K562 (cell line): ENCODE data around the gene INSR. TPM values are rescaled to one million over a fixed set of nuclear protein-coding genes. Genes with fewer than 3 reads are reported as not detected.

Source experiments
- ATAC-seq: fragments of 200-7000 bp; cut with Tn5 transposase; 3 replicates; pipeline ENCODE4 v1.9.1; 2020; ENCODE audit warnings: moderate library complexity
- BruUV-seq: library from RNA; stranded (reverse); fragments of 400-500 nt; replicated peaks from 2 replicates; lab custom pipeline; 2021; lab: Mats Ljungman, UMichigan
- CTCF ChIA-PET: fragments of 300-600 bp; formaldehyde crosslinking; extraction: SDS; loops from one replicate; lab custom pipeline; 2021; ENCODE audit warnings: low intra/inter-chr PET ratio; lab: Yijun Ruan, JAX
- POLR2A ChIA-PET: fragments of 300-600, 350-650 bp; sonication (Branson Sonifier 250); formaldehyde crosslinking; extraction: SDS; loops from one replicate; lab custom pipeline; 2021; ENCODE audit warnings: antibody characterized with exemption, inconsistent platforms; lab: Yijun Ruan, JAX
- DNase-seq, 4 experiments: peaks; one replicate each; pipeline versions ENCODE4 v3.0.0 to v3.0.0-alpha.2; 2011 to 2018; ENCODE audit warnings: low spot score in 3 of 4, mixed read lengths in 3 of 4; ENCODE audit errors: extremely low read depth in 1 of 4
- FAIRE-seq: peaks from 2 replicates; lab custom pipeline; 2011; peaks lifted over from hg19 to GRCh38; lab: Jason Lieb, UNC
- H2AFZ ChIP-seq: 2 replicates; pipeline ENCODE4 v1.6.0; 2011; ENCODE audit warnings: low read depth, low read length, control low read depth, inconsistent platforms
- H3K27ac ChIP-seq: fragments of 200-600 bp; 3 replicates; pipeline ENCODE4 v1.8.0; 2011; ENCODE audit warnings: low read depth, mild to moderate bottlenecking, control low read depth, inconsistent platforms, low read length, moderate library complexity, mixed read lengths; ENCODE audit errors: extremely low read depth
- H3K27me3 ChIP-seq, 2 experiments: fragments of 300-600 bp in 1 of 2; 2 replicates in 1 of 2; 3 replicates in 1 of 2; pipeline versions ENCODE4 v1.6.0 to v1.8.0; 2011; ENCODE audit warnings: inconsistent platforms in 2 of 2, low read length in 2 of 2, mild to moderate bottlenecking in 1 of 2, mixed read lengths in 1 of 2, moderate library complexity in 1 of 2; ENCODE audit not compliant: control insufficient read depth in 2 of 2, insufficient read depth in 2 of 2
- H3K36me3 ChIP-seq: fragments of 300-600 bp; 3 replicates; pipeline ENCODE4 v1.8.0; 2011; ENCODE audit warnings: mild to moderate bottlenecking, low read length, inconsistent platforms; ENCODE audit not compliant: control insufficient read depth, insufficient read depth
- H3K4me1 ChIP-seq, 2 experiments: fragments of 200-600 bp in 1 of 2; replicated peaks in 1 of 2; 2 replicates in 1 of 2; 3 replicates in 1 of 2; pipeline versions ENCODE4 v1.5.1 to v1.8.0; 2011; ENCODE audit warnings: inconsistent platforms in 2 of 2, low read length in 2 of 2, mild to moderate bottlenecking in 1 of 2, mixed read lengths in 1 of 2, moderate library complexity in 1 of 2; ENCODE audit not compliant: control insufficient read depth in 2 of 2, insufficient read depth in 2 of 2
- H3K4me2 ChIP-seq: 2 replicates; pipeline ENCODE4 v1.6.1; 2011; ENCODE audit warnings: low read length, control low read depth, inconsistent platforms, mixed read lengths; ENCODE audit not compliant: insufficient read depth
- H3K4me3 ChIP-seq: fragments of 200-600 bp; sonication (generic), shearing (Covaris generic); 2 replicates; pipeline ENCODE4 v1.5.1; 2016; ENCODE audit warnings: control low read depth, inconsistent platforms
- H3K79me2 ChIP-seq: fragments of 200-600 bp; 3 replicates; pipeline ENCODE4 v1.8.0; 2011; ENCODE audit warnings: low read length, inconsistent platforms; ENCODE audit not compliant: control insufficient read depth, insufficient read depth
- H3K9ac ChIP-seq, 2 experiments: 2 replicates each; pipeline versions ENCODE4 v1.6.0 to v1.6.1; 2011; ENCODE audit warnings: low read depth in 2 of 2, low read length in 2 of 2, control low read depth in 1 of 2, inconsistent platforms in 1 of 2, mild to moderate bottlenecking in 1 of 2, mixed read lengths in 1 of 2; ENCODE audit not compliant: insufficient read depth in 1 of 2
- H3K9me1 ChIP-seq: one replicate; pipeline ENCODE4 v1.6.0; 2011; ENCODE audit warnings: inconsistent platforms, mild to moderate bottlenecking, low read length, moderate library complexity; ENCODE audit not compliant: control insufficient read depth, insufficient read depth
- H3K9me3 ChIP-seq: replicated peaks from 2 replicates; pipeline ENCODE4 v1.5.1; 2011; ENCODE audit warnings: low read depth, low read length, inconsistent platforms; ENCODE audit not compliant: control insufficient read depth, insufficient read depth
- H4K20me1 ChIP-seq: replicated peaks from 2 replicates; pipeline ENCODE4 v1.6.1; 2011; ENCODE audit warnings: low read length, inconsistent platforms, mixed read lengths; ENCODE audit not compliant: control insufficient read depth, insufficient read depth
- ADNP ChIP-seq: fragments of 200-800 bp; sonication (Bioruptor generic); IDR thresholded peaks from 2 replicates; pipeline ENCODE4 v1.6.1; 2016; ENCODE audit warnings: missing genetic modification characterization, missing compliant biosample characterization
- BCOR ChIP-seq: fragments of 450-650 bp; IDR thresholded peaks from 2 replicates; pipeline ENCODE4 v1.6.1; 2016
- BRCA1 ChIP-seq, 2 experiments: fragments of 450-650 bp in 1 of 2; sonication (generic) in 1 of 2; formaldehyde crosslinking in 1 of 2; IDR thresholded peaks; 2 replicates each; pipeline versions ENCODE4 v1.5.0 to v1.6.1; 2017 to 2020; ENCODE audit warnings: mild to moderate bottlenecking in 1 of 2, missing genetic modification reagents in 1 of 2
- CBFA2T3 ChIP-seq: fragments of 450-650 bp; IDR thresholded peaks from 2 replicates; pipeline ENCODE4 v1.6.1; 2017
- CREB1 ChIP-seq, 2 experiments: sonication (generic) in 1 of 2; formaldehyde crosslinking in 1 of 2; IDR thresholded peaks; 2 replicates each; pipeline versions ENCODE4 v1.6.1 to v1.8.0; 2012 to 2022; ENCODE audit warnings: inconsistent platforms in 1 of 2, mild to moderate bottlenecking in 1 of 2, missing genetic modification reagents in 1 of 2, moderate library complexity in 1 of 2
- FOXK1 ChIP-seq: sonication (generic); formaldehyde crosslinking; IDR thresholded peaks from 2 replicates; pipeline ENCODE4 v1.8.0; 2022; ENCODE audit warnings: missing genetic modification reagents, mild to moderate bottlenecking, borderline replicate concordance
- KDM1A ChIP-seq, 2 experiments: fragments of 450-650 bp; IDR thresholded peaks; 2 replicates each; pipeline ENCODE4 v1.6.1; 2016; ENCODE audit warnings: mild to moderate bottlenecking in 2 of 2
- RBM25 ChIP-seq: fragments of 200-400 bp; formaldehyde crosslinking; IDR thresholded peaks from 2 replicates; pipeline ENCODE4 v1.6.1; 2018; ENCODE audit warnings: low read length, low read depth, moderate library complexity; ENCODE audit not compliant: severe bottlenecking
- RBM39 ChIP-seq: fragments of 200-400 bp; formaldehyde crosslinking; optimal IDR thresholded peaks from 2 replicates; pipeline ENCODE3; 2018; ENCODE audit warnings: low read depth, low read length
- TEAD4 ChIP-seq, 2 experiments: sonication (generic) in 1 of 2; formaldehyde crosslinking in 1 of 2; IDR thresholded peaks; 2 replicates each; pipeline versions ENCODE4 v1.6.1 to v1.8.0; 2012 to 2022; ENCODE audit warnings: borderline replicate concordance in 1 of 2, inconsistent platforms in 1 of 2, low read length in 1 of 2, mild to moderate bottlenecking in 1 of 2, missing genetic modification reagents in 1 of 2
- TFAP4 ChIP-seq: sonication (generic); formaldehyde crosslinking; IDR thresholded peaks from 2 replicates; pipeline ENCODE4 v1.8.0; 2022; ENCODE audit warnings: missing genetic modification reagents, mild to moderate bottlenecking, moderate library complexity, borderline replicate concordance
- ZFP36 ChIP-seq: fragments of 150-350 bp; IDR thresholded peaks from 2 replicates; pipeline ENCODE4 v1.6.1; 2018; ENCODE audit warnings: low read length, low read depth; ENCODE audit not compliant: partially characterized antibody
- ZNF780A ChIP-seq: fragments of 250-450 bp; sonication (Bioruptor Pico); IDR thresholded peaks from 2 replicates; pipeline ENCODE4 v1.5.0; 2021; ENCODE audit warnings: mild to moderate bottlenecking
- WGBS: fragments of 100-300 bp; shearing (Covaris generic); methylation state at CpG from one replicate; pipeline ENCODE4 v1.1.6; 2016; ENCODE audit warnings: low coverage, mixed read lengths; ENCODE audit not compliant: insufficient coverage; ENCODE audit errors: missing lambda C conversion rate; 5-methylcytosine and 5-hydroxymethylcytosine counted together
- in situ Hi-C: fragments of 300-500 bp; cut with MboI; formaldehyde crosslinking; loops from 4 replicates; pipeline ENCODE4 v1.15.0; 2018; ENCODE audit warnings: inconsistent platforms, mixed read lengths
- intact Hi-C: fragments of 100-400 bp; cut with micrococcal nuclease; formaldehyde crosslinking; loops from 2 replicates; pipeline ENCODE4 v1.14.2; 2022
- polyA plus RNA-seq, 8 experiments: library from polyadenylated mRNA; depleted of rRNA in 4 of 8; stranded (reverse) in 5 of 8; unstranded in 3 of 8; fragments of >200 nt; fragmentation: Nextera tagmentation in 2 of 8; fragmentation: Illumina TruSeq in 1 of 8; extraction: Ambion mirVana in 2 of 8; extraction: Trizol in 1 of 8; gene quantifications; 2 replicates each; pipeline versions ENCODE4 v1.2.1 to v1.2.3, GENCODE V29; 2011 to 2014; ENCODE audit warnings: inconsistent platforms in 1 of 8, missing spikeins in 1 of 8
- total RNA-seq, 7 experiments: library from RNA; depleted of rRNA in 6 of 7; stranded (reverse); fragments of >200 nt in 6 of 7; fragmentation: Illumina TruSeq in 2 of 7; extraction: Trizol in 2 of 7; gene quantifications; 2 replicates each; pipeline versions ENCODE4 v1.2.1 to v1.2.3, GENCODE V29; 2011 to 2021; ENCODE audit warnings: low replicate concordance in 1 of 7

Gene INSR
- total and polyA plus RNA-seq, 9 of the 15 experiments (the other 6 are each of a cell fraction or from before 2014, with no cell fraction given) = 0.04 to 0.88 (median 0.41) TPM

DNA sequence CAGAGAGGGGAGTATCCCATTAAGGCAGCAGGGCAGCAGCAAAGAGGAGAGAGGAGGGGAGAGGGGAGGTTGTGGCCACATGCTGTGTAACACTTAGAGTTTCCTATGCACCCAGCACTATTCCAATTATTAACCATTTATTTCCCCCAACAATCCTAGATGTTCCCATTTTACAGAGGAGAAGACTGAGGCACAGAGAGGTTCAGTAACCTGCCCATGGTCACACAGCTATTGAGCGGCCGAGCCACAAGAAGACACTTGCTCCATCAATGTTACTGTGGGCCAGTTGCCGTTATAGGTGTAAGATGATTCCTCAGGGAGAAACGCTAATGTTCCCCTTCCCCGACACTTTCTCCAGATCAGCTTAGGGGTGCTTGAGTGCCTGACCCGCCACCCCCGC lies 69.2 kb downstream of the INSR start:
- BruUV-seq = no TSS peak
- FAIRE-seq (no peak), ATAC-seq (no peak)

More for the DNA sequence above, 69.2 kb downstream of the INSR start:
- no peaks in the 10 kb centered on the region for H3K79me2 ChIP-seq
- 0% methylated on average over 7 of the region's 7 CpGs for WGBS
- peaks cover 4% of the 10 kb centered on the region; the same call in 1 of the 2 replicates for H4K20me1 ChIP-seq
- ChIA-PET POLR2A (no interaction called here), CTCF (no interaction called here)
- intact Hi-C loops (no loop called here), in situ Hi-C loops (no loop called here)
- H3K36me3 ChIP-seq = no peaks in the 10 kb centered on the region
- no peak overlapping the region for H3K4me2 ChIP-seq
- no peak for TF ChIP-seq CREB1 (IDR thresholded peaks at IDR 0.05)
- TF ChIP-seq CREB1 (CRISPR knock-in tag; IDR thresholded peaks at IDR 0.05) = no peak
- TF ChIP-seq RBM25 = peak; percentile 92
- peak; percentile 53; the same call in 1 of the 2 replicates for TF ChIP-seq ADNP (tag)
- no peak for TF ChIP-seq RBM39
- TF ChIP-seq BRCA1 (IDR thresholded peaks at IDR 0.05) = no peak
- TF ChIP-seq BRCA1 (CRISPR knock-in tag; IDR thresholded peaks at IDR 0.05) = no peak
- TF ChIP-seq FOXK1 (CRISPR knock-in tag) = no peak
- TF ChIP-seq CBFA2T3 = no peak
- TF ChIP-seq KDM1A (IDR thresholded peaks at IDR 0.05) = peak in 1 of 2 experiments; percentile 40; a peak in 1 of 4 replicates
- TF ChIP-seq ZFP36 = peak; percentile 54
- no peak for TF ChIP-seq TFAP4 (CRISPR knock-in tag)
- TF ChIP-seq ZNF780A (CRISPR knock-in tag) = no peak
- peak; percentile 71 for TF ChIP-seq BCOR
- TF ChIP-seq TEAD4 (IDR thresholded peaks at IDR 0.05; ENCODE audit: low read length) = no peak
- no peak for TF ChIP-seq TEAD4 (CRISPR knock-in tag; IDR thresholded peaks at IDR 0.05; ENCODE audit: borderline replicate concordance)
- H3K9ac ChIP-seq = no peak overlapping the region
- peaks cover 0 to 23% of the 10 kb centered on the region in 2 experiments; a peak in 2 of 5 replicates for H3K27me3 ChIP-seq
- H3K9me3 ChIP-seq = no peaks in the 10 kb centered on the region
- no peak overlapping the region for H3K27ac ChIP-seq
- H2AFZ ChIP-seq = no peak overlapping the region
- H3K4me3 ChIP-seq = no peak overlapping the region
- H3K4me1 ChIP-seq = no peaks in the 10 kb centered on the region
- no peaks in the 10 kb centered on the region for H3K9me1 ChIP-seq
- DNase-seq = no peak
